Measurements from ENCODE around the gene CALM3.
"Not testable (repeated sequence)": the region's sequence is repeated elsewhere in the genome, so short reads cannot be mapped to it uniquely, and the experiment has no call there.

CALM3 gene

DNA sequence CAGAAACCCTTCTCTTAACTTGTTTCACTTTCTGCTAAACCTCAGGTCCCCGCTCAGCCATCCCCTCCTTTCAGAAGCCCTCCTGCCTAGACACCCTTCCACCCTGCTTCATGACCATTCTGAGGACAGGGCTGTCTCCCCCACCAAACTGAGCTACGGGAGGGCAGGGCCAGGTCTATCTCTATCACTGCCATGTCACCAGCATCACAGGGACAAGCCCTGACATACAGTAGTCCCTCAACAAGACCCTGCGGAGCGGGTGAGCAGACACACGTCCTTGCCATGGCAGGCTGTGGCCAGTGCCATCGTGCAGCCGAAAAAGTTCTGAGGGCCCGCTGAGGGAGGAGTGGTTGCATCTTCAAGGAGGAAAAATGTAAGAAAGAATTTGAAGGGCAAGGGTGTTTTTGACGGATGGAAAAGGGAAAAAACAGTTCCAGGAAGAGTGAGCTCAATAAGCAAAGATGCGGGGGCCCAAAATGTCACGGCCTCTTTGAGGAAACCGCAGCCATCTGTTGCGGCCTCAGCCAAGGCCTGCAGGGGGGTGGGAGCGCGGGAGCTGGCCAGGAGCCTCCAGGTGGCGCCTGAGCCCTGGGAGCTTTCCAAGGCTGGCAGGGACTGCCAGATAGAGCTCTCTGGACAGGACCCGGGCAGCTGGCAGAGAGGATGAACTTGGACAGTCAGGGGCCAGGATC, 15.6 kb downstream of the CALM3 start:
- peak; percentile 76 to 83 for DNase-seq

DNA sequence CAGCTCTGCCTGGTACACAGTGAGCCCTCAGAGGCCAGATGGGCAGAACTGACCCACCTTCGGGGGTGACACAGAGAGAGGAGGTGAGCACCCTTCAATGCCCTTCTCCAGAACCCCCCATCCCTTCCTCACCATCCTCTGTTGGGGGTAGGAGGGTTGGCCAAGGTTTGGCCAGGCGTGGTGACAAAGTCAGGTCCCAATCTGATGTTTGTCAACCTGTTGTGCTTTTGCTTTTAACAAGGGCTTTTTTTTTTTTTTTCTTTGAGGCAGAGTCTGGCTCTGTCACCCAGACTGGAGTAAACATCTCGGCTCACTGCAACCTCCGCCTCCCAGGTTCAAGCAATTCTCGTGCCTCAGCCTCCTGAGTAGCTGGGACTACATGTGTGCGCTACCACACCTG, 16.5 kb downstream of the CALM3 start:
- no peak for DNase-seq

DNA sequence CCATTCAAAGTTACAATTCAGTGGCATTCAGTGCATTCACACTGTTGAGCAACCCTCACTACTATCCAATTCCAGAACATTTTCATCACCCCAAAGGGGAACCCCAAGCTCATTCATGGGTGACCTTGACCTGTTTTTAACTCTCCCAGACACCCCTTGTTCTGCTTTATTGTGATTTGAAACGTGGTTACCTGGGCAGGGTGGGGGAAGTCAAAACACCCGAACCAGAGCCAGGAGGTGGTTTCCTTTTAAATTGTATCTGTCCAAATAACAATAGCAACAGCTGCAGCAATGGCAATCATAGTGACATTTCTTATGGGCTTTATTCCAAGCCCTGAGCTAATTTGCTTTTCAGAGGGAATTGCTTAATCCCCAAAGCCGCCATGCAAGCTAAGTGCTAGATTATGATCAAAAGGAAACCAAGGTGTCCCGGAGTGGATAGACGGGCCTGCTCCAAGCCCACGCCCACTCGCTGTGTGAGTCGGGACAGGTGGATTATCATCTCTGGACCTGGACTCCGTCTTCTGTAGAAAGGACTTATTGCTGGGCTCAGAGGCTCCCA, 17.6 kb downstream of the CALM3 start:
- peak in 1 of 2 experiments; percentile 28 for DNase-seq

DNA sequence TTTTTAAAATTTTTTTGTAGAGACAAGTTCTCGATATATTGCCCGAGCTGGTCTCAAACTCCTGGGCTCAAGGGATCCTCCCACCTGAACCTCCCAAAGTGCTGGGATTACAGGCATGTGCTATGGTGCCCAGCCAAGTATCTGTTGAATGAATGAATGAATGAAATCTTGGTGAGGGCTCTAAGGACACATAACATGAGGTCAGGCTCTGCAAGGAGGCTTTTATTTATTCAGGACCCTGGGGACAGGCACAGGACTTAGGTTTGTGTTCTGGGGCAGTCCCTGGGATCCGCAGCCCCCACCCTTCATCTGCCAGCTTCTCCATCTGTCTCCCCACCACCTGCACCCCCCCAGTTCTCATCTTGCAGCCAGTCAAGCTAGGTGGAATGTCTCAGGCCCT, 19.1 kb downstream of the CALM3 start:
- no peak for DNase-seq

DNA sequence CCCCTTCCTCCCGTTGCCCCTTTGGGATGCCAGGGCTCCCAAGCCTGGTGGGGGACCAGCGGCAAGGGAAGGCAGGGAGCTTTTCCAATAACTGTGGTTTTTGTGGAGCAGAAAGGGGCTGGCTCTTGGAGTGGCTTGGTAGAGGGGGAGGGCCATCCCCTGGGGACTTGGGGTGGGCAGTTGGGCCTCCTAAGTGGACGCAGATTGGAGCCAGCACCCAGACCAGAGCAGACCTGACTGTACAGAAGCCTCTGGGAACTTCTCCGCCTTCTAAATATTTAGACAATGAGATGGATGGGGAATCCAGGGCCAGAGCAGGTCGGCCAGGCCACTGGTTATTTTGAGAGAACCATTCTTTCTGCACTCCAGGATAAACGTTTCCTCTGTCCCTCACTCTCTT, 19.6 kb downstream of the CALM3 start:
- no peak for DNase-seq

DNA sequence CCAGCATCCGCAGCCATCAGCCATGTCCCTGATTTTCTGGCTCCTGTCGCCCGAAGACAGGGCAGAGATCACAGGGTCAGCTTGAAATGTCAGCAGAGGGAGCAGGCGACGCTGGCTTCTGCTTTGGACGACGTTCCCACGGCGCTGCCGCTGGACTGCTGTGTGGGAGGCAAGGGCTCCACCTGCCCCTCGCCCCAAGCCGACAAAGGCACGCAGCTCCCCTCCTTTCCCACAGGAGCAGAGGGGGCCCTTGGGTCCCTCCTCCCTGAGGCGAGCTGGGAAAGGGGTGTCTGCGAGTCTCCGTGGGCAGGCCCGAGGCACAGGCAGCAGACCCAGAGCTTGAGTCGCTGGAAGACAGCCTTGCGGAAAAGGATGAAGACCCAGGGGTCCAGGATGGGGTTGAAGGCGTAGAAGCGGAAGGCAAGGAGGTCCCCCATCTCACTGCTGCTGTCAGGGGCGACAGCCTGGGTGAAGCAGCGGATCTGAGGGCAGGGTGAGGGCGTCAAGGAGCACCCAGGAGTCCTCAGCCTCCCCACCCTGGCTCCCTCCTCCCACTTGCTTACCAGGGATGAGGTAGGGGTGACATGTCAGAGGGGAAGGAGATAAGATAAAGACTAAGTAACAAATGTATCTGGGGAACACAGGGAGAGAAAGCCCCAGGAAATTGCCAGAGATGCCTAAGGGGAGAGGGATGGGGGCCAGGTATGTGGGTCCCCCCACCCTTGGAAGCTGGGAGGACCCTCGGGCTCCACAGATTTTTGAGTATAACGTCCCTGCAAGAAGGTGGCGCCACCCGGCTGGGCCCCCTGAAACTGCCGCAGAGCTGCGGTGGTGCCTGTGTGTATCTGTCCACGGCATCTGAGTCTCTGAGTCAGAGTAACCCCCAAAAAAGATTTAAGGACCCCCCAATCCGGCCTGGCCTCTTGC, 20.3 kb downstream of the CALM3 start:
- peak in 1 of 2 experiments; percentile 21 for DNase-seq

DNA sequence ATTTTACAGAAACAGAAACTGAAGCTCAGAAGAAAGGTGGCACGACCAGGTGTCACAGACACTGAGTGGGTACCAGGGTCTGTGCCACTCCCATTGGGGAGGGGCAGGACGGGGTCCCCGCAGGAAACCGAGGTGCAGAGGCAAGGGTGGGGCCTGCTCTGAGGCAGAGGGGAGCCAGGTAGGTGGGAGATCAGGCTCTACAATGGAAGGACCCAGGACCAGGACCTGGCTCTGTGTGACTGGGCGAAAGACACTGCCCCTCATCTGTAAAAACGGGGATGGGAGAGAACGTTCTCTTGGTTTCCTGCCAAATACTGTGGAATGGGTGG, 21.0 kb downstream of the CALM3 start:
- DNase-seq, result no peak

DNA sequence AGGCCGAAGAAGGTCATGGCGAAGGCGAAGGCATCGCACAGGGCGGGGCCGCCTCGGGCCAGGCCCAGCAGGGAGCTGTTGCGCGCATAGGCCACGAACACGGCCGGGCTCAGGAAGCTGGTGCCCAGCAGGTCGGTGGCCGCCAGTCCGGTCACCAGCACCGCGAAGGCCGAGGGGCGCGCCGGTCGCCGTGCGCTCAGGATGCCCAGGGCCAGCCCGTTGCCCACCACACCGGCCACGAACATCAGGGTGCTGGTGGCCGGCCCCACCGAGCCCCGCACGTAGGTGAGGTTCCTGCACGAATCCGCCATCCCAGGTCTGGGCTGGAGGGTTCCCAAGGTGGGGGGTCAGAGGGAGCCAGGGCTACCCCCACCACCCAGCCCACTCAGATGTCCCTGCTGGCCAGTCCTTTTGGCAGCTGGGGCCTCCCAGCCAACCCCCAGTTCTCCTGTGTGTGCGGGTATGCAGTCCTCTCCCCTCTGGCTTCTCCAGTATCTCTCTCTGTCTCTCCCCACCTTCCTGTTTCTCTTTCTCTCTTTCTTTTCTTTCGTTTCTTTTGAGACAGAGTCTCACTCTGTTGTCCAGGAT, 22.9 kb downstream of the CALM3 start:
- no peak for DNase-seq

DNA sequence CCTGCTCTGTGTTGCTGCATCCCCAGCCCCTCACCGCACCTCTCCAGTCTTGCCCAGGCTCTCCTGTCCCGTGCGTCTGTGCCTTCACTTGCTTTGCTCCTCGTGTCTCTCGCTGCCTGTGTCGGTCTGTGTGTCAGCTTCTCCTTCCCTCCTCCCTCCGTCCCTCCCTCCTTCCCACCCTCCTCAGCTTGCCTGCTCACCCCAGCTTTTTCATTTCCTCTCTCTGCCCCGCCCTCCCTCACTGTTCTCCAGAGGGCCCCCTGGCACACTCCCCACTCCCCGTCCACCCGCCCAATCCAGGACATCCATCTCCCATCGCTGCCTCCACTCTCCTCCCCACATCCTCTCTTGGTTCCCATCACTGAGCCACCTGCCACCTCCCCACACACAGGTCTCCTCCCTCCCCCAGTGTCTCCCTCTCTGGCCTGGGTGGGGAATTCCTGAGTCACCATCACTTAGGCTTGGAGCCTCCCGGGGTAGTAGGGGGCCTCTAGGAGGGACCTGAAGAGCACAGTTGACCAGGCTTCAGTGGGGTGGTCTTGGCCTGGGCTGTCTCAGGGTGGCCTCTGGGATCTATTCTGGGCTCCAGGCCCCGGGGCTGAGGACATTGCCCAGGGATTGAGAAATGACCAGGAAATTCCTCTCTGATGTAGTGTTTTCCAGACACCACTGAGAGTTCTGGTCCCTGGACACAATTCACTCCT, 24.0 kb downstream of the CALM3 start, which contains the start of gene PTGIR:
Gene PTGIR, minus strand, starts transcription at position 132 of the 704 bp plus-strand sequence. CDS start 864 bp downstream, outside the sequence.
- peak; percentile 52 to 65 for DNase-seq

DNA sequence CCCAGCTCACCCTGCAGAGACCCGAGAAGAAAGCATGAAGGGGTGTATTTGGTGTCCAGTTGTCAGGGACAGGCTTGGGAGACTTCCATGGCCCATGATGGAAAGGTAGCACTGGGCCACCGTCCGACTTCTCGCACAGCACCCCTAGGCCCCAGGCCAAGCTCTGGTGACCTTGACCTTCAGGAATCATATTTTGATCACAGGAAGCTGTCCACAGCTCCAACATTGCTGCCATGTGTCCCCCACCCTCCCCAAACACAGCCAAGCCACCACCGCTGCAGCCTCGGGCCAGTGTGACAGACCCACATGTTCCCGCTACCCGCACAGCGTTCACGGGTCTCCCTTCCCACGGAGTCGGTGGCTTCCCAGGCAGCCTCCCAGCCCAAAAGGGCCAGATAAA, 24.6 kb downstream of the CALM3 start:
- DNase-seq, result no peak

DNA sequence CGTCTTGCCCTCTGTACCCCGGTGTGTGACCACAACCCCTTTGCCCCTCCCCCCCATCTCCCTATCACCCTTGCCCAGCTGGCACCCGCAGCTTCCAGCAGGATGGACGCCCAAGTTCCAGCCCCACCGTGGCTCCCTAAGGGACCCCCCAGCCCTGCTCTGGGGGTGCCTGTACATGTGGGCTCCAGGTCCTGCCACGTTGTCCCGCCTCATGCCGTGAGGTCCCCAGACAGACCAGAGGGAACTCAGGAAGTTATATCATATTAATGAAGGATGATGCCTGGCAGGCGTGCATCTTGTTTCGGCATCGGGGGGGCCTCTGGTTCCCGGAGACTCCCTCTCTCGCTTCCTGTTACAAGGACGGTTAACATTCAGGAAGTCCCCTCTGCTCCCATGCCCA, 25.3 kb downstream of the CALM3 start:
- DNase-seq, result no peak

DNA sequence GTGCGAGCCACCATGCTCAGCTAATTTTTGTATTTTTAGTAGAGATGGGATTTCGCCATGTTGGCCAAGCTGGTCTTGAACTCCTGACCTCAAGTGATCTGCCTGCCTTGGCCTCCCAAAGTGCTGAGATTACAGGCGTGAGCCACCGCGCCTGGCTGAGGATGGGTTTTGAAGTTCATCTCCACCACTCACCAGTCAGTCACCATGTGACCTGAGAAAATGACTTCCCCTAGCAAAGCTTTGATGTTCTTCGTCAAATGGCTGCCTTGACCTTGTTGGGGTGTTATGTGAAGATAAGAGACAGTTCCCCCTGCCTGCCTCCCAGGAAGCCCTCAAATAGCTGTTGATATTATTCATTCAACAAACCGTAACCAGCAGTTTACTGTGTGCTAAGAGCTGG, 27.8 kb downstream of the CALM3 start:
- not testable (repeated sequence) for DNase-seq

DNA sequence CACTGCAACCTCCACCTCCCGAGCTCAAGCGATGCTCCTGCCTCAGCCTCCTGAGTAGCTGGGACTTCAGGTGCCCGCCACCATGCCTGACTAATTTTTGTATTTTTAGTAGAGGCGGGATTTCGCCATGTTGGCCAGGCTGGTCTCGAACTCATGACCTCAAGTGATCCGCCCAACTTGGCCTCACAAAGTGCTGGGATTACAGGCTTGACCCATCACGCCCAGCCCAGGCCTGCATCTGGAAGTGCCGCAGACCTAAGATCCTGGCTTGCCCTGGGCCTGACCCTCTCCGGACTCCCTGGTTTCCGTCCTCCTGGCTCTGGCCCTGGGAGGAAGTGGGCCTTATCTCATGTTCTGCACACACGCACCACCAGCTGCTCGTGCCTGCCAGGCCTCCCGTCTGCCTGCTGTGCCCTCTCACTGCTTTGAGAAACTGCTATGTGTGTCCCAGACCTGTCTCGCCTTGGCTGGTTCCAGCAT, 28.5 kb downstream of the CALM3 start:
- no peak for DNase-seq

DNA sequence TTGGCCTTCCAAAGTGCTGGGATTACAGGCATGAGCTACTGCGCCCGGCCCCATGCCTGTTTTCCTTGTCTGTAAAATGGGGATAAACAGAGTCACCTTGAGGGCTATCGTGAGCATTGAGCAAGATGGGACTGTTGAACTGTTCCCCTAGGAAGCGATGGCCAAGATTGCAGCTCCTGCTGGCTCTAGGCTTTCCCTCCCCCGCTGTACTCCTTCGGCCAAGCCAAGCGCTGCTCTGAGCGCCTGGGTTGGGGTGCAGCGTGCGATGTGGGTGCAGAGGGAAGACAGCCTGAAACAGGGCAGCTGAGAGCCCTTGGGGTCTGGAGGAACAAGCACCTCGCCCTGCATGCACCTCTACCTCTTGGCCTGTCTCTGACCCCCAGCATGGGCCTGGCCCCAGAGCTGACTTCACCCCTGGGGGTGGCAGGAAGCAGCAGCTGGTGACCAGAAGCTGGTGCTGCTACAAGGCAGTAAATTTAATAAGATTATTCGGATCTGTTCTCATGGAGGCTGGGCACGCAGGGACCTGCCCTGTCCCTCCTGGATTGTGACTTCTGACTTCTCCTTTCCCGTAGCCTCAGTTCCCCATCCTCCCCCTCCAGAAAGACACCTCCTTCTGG, 29.6 kb downstream of the CALM3 start:
- no peak for DNase-seq

DNA sequence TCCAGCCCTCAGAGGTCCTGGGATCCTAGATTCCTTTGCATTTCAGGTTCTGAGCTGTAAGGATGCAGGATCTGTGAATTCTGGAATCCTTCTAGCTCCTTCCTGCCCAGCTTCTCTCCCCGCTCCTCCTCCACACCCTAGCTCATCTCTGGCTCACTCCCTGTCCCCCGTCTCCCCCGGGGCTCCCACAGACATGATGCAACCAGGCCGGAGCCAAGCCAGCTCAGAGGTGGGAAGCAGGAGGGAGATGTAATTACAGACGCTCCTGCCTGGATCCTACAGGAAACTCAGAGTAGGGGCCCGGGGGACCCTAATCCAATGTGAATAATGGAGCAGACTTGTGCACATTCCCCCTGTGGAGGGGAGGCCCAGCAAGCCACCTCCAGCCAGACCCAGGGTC, 30.4 kb downstream of the CALM3 start:
- no peak for DNase-seq

DNA sequence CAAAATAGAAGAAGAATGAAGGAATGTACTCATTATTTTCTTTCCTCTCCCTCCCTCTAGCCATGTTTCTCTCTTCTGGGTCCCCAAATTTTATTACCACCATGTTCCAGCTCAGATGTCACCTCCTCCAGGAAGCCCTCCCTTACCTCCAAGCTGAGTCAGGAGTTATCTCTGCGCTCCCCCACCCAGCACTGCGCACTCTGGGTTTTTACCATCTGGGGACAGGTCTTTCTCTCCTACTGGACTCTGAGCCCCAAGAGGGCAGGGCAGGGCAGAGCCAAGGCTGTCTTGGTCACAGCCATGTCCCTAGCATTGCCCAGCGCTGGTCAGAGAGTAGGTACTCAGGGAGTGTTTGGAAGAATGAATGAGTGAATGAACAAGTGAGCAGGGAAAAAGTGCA, 32.0 kb downstream of the CALM3 start:
- no peak for DNase-seq

DNA sequence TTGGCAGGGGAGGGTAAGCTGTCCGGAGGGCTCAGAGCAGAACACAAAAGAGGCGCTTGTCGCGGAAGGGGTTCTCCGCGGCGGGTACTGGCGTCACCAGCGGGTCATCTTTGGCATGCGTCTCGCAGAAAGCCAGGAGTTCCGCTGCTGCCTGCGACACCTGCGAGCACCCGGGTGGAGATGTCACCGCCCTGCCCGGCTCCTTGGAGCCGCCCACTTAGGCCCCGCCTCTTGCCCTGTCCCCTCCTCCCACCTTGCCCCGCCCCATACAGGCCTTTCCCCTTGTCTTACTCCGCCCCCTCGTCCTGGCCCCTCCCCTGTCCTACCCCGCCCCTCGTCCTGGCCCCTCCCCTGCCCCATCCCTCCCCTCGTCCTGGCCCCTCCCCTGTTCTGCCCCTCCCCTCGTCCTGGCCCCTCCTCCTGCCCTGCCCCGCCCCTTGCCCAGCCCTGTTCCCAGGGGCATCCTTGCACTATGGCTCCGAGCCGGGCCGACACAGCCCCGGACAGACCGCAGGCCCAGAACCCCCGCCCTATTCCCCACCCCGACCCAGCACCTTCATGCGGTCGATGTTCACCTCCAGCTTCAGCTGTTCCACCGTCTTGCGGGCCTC, 33.0 kb downstream of the CALM3 start:
- peak; percentile 99 to 100 for DNase-seq

DNA sequence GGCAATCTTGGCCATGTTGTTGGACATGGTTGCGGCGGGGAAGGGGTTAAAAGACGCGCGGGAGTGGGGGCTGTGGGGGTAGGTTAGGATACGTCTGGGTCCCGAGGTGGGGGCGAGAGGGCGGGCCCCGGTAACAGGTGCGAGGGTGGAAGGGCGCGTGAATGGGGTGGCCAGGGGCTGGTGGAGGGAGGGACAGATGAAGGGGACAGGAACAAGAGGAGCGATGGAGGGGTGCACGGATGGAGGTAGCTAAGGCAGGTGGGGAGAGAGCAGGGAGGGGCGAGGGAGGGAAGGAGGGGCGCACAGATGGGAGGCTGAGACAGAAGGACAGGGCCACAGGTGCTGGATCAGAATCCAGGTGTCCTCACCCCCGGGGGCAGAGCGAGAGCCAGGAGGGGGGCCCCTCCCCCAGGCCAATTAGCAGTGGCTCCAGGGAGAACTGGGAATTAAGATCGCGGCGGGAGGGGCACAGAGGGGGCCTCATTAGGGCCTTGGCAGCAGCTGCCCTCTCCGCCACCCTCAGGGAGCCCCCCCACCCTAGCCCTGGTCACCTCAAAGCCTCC, 33.6 kb downstream of the CALM3 start:
- DNase-seq, result no peak

DNA sequence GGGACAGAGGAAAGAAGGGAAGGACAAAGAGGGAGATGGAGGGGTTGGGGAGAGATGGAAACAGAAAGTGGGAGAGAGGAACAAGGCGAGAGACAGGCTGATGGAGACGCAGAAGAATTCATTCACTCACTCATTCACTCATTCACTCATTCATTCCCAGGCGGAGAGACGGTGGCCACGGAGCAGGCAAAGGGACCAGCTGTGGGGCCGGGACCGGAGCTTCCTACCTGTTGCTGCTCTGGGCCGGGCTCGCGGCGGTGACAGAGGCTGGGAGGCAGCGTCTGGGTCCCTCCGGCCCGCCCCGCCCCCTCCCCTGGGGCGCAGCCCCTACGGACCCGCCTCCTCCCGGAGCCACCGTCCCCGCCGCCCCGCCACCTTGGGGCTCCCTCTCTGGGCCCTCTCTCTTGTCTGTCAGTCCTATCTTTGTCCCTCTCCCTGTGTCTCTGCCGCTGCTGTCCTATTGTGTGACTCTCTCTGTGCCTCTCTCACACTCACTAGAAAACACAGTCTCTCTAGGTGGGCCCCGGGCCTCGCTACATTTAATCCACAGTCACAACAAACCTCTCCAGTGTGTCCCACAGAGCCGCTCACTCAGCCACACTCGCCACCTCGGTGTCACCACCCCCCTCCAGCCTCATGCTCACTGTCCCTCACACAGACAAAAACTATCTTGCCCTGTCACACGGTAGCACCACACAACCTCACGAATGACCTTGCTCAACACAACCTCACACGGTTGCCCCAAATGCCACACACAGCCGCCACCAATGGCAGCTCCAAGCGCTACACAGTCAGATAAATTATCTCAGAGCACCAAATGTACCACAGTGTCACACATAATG, 35.0 kb downstream of the CALM3 start, which contains the start of gene GNG8:
Gene GNG8, minus strand, starts transcription at position 283 of the 842 bp plus-strand sequence. CDS start 1,520 bp downstream, outside the sequence.
- peak in 1 of 2 experiments; percentile 55 for DNase-seq

DNA sequence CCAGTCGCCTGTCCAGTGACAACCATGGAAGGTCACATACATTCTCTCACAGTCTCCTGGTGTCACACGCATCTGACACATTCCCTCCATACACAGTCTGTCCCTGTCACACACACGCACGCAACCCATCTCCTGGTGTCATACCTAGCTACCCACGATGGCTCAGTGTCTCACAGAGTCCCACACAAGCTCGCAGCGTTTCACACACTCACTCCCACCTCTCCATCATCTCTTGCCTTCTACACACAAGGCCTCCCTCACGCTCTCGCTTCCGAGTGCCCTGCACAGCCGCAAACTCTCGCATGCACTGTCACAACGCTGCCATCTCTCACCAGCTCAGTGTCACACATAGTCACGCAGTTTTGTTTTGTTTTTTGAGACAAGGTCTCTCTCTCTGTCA, 36.1 kb downstream of the CALM3 start:
- peak in 1 of 2 experiments; percentile 43 for DNase-seq

Data from activated T-cell treated with anti-CD3 and anti-CD28 coated beads, Interleukin-2, amount 50 U/mL, for 48 hours (primary cell).